Ammon's horn (tissue), 1 donor: ENCODE results near the gene SLC16A8.
"Not testable (repeated sequence)": the region's sequence is repeated elsewhere in the genome, so short reads cannot be mapped to it uniquely, and the experiment has no call there.

ENCODE experiments used
- DNase-seq: peaks from one replicate; pipeline ENCODE4 v3.0.0-alpha.2; 2016; ENCODE audit warnings: low spot score

SLC16A8 gene

GRCh38 chr22:38043151-38044039 is 40.6 kb downstream of the SLC16A8 start:
- DNase-seq: no peak

- DNase-seq: no peak
These were observed 41.5 kb downstream of the SLC16A8 start for GRCh38 chr22:38042488-38042790.

- no peak for DNase-seq
These were observed 42.1 kb downstream of the SLC16A8 start for GRCh38 chr22:38041760-38042487.

GRCh38 chr22:38040953-38041759 is 42.8 kb downstream of the SLC16A8 start:
- DNase-seq: no peak

GRCh38 chr22:38038890-38039812 is 44.8 kb downstream of the SLC16A8 start:
- DNase-seq: no peak

GRCh38 chr22:38038426-38038825 is 45.6 kb downstream of the SLC16A8 start:
- DNase-seq: peak; percentile 94

GRCh38 chr22:38037367-38038150 is 46.4 kb downstream of the SLC16A8 start:
- not testable (repeated sequence) for DNase-seq

- no peak for DNase-seq
These were observed 47.5 kb downstream of the SLC16A8 start for GRCh38 chr22:38036392-38037062.

- DNase-seq: no peak
These were observed 48.5 kb downstream of the SLC16A8 start for GRCh38 chr22:38035530-38035885.

GRCh38 chr22:38034884-38035529 is 49.0 kb downstream of the SLC16A8 start:
- DNase-seq: no peak

GRCh38 chr22:38034278-38034882 is 49.6 kb downstream of the SLC16A8 start:
- DNase-seq: peak; percentile 94

- peak; percentile 94 for DNase-seq
These were observed 50.3 kb downstream of the SLC16A8 start for GRCh38 chr22:38033522-38034277.

- no peak for DNase-seq
These were observed 51.1 kb downstream of the SLC16A8 start for GRCh38 chr22:38032681-38033521.

GRCh38 chr22:38031491-38031890 is 52.5 kb downstream of the SLC16A8 start:
- peak; percentile 28 for DNase-seq

GRCh38 chr22:38030311-38031133 is 53.5 kb downstream of the SLC16A8 start:
- DNase-seq: peak; percentile 22

GRCh38 chr22:38029901-38030300 is 54.1 kb downstream of the SLC16A8 start:
- peak; percentile 51 for DNase-seq

- DNase-seq: no peak
These were observed 54.6 kb downstream of the SLC16A8 start for GRCh38 chr22:38029370-38029769.
